Daoy (cell line): ENCODE data around the gene USP22. TPM values are rescaled to one million over a fixed set of nuclear protein-coding genes. Genes with fewer than 3 reads are reported as not detected.
"Not testable (repeated sequence)": the region's sequence is repeated elsewhere in the genome, so short reads cannot be mapped to it uniquely, and the experiment has no call there.

Experiments
- DNase-seq: peaks from one replicate; pipeline ENCODE4 v3.0.0-alpha.2; 2015; ENCODE audit warnings: low read depth
- total RNA-seq: library from RNA; depleted of rRNA; stranded (reverse); fragments of >200 nt; shearing (Covaris generic); gene quantifications from 2 replicates; pipeline ENCODE4 v1.2.3, GENCODE V29; 2014; rRNA removed

Gene USP22
- total RNA-seq, result 98.5 and 116 TPM in 2 replicates

DNA sequence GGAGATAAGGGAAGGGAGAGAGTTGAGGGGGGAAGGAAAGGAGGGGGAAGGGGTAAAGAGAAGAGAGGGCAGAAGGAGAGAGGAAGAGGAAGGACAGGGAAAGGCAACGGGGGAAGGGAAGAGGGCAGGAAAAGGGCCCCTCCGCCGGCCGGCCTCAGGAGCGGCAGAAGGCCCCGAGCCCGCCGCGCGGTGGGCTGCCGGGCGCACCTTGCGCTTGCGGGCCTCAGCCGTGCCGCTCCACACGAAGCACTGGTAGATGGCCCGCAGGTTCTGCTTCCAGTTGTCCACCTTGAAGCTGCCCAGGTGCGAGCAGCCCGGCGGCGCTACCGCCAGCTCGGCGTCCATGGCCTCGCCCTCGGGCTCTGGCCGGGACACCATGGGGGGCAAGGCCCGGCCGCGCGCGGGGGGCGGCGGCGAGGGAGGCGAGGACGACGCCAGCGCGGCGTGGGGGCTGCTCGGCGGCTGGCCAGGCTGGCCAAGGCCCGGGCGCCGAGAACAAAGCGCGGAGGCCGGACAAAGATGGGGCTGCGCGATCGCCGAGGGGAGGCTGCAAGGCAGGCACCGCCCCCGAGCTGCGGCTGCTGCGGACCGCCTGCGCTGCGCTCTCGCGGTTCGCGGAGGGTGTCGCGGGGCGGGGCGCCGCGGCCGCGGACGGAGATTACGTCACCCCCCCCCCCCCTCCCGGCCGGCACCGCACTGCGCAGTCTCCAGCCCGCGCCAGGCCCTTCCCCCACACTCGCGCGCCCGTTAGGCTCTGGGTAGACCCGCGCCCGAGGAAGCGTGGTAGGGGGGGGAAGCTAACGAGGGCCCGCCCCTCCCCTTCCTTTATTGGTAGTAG, at the start of gene USP22:
TSS of gene USP22 (minus strand) at position 554 of the 838 bp plus-strand sequence. CDS start at position 378, 176 bp downstream.
- no peak for DNase-seq

DNA sequence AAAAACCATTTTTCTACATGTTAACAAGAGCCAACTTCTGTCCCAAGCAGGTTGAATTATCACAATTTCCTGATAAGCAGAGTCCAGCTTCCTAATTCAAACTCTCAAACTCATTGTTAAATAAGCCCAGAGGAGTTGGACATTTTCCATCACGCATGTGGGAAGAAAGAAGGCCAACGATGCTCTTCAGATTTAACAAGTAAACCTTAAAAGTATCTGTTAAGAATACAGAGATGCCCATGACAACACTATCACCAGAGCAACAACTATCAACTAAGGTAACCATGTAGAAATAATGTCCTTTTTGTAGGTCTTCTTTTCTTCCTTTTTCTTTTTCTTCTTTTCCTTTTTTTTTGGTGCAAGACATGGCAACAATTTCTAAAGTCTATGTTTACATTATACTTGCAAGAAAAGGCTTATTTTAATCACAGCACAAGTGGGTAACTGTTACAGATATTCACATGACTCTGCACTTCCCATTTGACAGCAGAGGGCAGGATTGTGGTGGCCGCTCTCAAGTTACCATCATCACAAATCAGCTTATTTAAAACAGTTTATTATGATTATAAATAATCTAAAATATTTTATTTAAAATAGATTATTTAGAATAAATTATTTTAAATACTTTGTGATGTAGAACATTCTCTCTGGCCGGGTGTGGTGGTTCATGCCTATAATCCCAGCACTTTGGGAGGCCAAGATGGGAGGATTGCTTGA, 48.2 kb upstream of the USP22 start:
- DNase-seq, result no peak

DNA sequence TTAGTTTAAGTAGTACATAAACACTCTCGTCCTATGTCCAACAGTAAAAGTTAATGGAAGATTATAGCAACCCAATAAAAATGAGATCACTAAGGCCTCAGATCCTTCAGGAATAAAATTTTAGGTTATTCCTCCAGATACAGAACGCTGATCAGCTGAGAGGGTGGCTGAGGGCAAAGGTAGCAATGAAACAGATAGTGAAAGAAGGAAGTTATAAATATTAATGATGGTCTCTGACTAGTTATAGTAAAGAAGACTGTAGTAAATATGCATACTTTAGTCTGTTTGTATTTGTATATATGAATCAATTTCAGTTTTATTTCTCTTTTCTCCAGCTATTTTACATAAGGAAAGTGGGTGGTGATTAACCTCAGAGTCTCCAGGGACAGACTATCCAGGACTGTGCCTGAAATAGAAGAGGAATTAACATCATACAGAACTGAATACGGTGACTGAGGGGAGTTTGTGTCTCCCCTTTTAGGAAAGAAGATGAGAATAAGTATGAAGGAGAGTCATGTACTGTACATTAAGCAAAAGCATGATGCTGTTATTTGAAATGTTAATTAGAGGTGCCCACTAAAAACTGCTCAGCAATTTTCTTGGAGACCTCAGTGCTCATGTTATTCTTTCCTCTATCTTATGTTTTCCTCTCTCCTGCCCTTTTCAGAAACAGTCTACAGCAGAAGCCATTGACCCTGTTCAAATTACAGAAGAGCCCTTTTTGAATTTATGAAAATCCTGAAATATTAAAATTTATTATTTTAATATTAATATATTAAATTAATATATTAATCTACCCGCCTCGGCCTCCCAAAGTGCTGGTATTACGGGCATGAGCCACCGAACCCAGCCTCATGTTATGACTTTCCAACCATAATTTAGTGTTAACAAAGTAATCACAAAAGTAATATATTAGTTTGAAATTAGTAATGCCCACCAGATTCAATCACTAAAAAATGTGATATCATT, 47.4 kb upstream of the USP22 start:
- no peak for DNase-seq

DNA sequence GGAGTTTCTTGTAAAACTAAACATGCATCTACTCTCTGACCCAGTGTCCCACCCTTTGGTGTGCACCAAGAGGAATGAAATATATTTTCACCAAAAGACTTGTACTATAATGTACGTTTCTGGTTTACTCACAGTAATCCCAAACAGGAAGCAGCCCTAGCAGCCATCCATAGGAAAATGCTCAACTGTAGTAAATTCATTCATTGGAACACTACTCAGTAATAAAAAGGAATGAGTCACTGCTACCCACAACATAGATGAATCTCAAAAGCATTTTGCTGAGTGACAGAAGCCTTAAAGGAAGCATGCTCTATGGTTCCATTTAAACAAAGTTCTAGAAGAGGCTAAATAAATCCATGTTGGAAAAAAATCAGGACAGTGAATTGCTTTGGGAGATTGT, 46.3 kb upstream of the USP22 start:
- DNase-seq, result peak; percentile 45

DNA sequence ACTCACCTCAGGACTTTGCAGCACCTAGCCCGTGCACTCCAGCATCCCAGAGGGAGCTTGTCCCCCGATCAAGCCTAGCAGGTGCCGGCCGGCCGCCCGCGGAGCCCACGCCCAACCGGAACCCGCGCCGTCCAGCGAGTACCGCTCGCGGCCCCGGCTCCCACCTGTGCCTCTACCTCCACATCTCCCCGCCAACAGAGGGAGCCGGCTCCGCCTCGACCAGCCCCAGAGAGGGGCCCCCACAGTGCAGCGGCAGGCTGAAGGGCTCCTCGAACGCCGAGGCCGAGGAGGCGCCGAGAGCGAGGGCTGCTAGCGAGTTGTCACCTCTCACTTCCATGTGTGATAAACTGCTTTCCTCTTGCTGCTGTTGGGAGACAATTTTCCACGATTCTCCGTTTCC, 42.9 kb upstream of the USP22 start:
- DNase-seq, result no peak

DNA sequence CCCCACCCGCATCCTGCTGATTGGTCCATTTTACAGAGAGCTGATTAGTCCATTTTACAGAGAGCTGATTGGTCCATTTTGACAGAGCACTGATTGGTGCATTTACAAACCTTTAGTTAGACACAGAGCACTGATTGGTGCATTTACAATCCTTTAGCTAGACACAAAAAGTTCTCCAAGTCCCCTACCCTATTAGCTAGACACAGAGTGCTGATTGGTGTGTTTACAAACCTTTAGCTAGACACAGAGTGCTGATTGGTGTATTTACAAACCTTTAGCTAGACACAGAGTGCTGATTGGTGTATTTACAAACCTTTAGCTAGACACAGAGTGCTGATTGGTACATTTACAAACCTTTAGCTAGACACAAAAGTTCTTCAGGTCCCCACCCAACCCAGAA, 42.5 kb upstream of the USP22 start:
- DNase-seq, result not testable (repeated sequence)

DNA sequence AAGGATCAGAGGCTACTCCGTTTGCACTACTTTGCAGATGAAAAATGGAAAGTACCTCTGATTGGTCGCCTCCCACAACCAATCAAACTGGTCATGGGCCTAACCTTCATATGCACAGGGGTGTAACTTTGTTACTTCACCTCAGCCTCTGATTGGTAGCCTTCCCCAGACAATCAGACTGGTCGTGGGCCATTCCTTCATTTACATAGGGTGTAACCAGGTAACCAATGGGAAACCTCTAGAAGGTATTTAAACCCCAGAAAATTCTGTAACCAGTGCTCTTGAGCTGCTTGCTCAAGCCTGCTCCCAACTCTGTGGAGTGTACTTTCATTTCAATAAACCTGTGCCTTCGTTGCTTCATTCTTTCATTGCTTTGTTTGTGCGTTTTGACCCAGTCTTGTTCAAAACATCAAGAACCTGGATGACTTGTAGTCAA, 39.2 kb upstream of the USP22 start:
- peak; percentile 21 for DNase-seq

DNA sequence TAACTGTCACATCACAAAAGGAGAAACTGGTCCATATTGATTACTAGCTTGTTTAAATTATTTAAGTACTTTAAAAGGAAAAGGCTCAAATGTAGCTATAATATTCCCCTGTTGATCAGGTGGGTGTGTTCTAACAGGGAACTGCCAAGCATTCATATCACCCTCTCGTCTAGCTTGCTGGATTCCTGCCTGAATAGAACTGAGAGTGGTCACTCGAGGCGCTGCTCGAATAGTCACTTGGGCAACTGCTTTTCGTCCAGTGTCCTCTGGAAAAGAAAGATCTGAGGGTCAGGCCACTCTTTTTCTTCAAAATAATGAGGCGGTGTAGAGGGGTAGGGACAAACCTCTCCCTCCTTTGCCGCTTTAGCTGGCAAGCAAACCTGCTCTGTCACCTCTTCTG, 36.4 kb upstream of the USP22 start:
- DNase-seq, result no peak

DNA sequence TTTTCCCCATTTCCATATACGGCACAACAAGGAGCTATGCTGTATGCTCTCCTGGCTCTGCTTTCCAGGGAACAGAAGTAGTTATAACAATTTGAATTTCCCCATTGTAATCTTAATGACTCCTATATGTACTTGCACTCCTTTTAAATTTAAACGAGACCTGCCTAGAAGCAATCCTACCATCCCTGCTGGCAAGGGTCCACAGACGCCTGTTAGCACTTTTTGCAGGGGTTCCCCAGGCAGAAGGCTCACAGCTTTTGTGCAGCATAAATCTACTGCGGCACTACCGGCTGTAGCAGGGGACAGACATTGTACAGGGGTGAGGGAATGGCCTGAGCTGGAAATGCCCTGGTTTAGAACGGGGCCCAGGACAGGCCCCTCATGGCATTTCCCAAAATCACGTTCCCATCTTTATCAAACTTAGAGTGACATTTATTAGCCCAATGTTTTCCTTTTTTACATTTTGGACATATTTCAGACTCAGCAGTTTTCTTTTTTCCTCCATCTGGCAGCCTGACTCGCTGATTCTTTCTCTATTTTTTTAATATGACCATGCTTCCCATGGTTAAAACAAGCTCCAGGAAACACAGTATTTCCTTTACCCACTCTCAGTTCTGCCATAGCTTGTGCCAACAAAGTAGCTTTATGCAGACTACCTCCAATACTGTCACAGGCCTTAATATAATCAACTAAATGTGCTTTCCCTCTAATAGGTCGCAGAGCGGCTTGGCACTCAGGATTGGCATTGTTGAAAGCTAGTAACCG, 35.4 kb upstream of the USP22 start:
- DNase-seq, result no peak

DNA sequence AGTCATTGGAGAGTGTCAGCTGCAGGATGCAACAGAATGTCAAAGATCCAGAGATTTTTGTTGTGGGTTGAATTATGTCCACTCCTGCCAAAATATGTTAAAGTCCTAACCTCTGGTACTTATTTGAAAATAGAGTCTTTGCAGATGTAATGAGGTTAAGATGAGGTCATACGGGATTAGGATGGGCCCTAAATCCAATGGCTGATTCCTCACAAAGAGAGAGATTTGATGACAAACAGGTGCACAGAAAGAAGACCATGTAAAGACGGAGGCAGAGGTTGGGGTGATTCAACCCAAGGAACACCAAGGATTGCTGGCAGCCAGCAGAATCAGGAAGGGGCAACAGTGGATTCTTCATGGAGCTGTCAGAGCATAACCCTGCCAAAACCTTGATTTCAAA, 34.5 kb upstream of the USP22 start:
- DNase-seq, result no peak

DNA sequence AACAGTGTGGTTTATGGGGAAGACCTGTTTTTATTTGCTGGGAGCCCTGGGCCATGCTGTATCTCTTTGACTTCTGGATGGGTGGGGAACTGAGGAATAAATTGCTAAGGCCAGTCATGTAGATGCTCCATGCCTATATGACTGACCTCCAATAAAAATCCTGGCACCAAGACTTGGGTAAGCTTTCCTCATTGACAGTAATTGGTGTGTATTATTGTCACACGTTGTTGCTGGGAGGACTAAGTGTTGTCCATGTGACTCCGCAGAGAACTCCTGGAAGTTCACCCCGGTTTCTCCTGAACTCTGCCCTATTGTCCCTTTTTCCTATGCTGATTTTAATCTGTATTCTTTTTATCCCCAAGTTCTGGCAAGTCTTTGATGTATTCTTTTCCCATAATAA, 33.4 kb upstream of the USP22 start:
- no peak for DNase-seq

DNA sequence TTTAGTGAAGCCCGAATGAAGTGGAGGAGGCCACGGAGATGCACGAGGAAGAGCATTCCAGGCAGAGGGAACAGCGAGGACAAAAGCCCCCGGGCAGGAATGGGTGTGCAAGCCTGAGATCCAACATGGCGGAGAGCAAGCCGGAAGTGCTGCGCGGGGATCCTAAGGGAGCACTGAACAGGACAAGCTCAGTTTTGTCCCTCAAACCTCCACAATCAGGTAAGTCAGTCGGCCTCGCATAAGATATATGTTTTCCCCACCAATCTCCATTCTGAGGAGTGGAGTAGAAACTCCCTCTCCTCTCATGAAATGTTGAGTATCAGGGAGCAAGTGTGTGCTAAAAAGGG, 32.9 kb upstream of the USP22 start:
- DNase-seq, result no peak

DNA sequence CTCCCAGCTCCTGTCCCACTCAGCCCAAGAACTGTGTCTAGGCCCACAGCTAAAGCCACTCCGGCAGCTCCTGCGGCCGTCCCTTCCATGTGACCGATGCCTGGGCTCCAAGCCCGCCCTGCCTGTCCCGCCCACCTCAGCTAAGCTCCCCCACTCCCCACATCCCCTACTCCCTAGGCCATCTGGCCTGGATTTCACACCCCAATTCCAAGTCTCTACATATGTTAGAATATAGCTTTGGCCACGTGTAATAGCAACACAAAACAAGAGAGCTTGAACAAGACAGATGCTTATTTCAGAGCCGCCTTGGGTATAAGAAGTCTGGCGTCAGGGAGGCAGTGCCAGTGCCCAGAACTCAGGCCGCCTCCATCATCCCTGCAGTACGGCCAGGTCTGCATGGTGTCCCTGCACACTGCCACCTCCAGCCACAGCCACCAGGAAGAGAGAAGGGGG, 30.0 kb upstream of the USP22 start:
- DNase-seq, result no peak

DNA sequence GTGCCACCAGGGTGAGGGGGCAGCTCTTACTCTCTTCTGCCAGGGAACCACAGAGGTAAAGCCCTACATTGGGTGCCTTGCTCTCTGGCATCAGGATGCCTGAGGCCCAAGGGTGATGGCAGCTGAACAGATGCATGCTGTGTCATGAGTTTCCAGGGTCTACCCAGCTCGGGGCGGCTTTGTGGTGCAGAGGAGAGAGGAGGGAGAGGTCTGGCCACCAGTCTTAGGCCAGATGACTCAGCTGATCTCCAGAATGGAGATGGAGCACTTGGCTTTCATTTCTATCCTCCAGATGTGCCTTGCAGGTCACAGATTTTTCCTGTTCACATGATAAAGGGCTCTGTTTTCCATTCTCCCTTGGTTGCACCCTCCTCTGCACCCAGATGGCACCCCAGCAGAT, 23.6 kb upstream of the USP22 start:
- DNase-seq, result no peak

DNA sequence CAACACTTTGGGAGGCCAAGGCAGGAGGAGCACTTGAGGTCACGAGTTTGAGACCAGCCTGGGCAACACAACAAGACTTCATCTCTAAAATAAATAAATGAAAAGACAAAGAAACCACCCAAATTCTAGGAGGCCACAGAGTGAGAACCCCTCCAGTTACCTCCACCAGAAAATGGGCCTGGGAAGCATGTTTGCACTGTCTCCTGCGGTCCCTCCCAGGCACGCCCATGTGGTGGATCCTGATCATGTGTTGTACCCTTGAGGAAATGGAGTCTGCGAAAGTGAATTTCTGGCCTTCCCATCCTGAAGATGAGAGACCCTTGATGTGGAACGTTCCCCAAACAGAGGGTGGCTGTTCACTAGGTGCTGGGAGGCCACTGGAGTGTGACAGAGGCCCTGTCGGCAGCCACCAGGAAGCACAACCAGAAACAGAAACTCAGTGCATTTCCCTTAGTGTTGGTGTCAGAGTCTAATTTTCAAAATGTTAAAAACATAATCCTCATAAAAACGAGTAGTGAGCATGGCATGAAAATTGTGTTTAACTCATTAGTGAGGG, 19.2 kb upstream of the USP22 start:
- no peak for DNase-seq

DNA sequence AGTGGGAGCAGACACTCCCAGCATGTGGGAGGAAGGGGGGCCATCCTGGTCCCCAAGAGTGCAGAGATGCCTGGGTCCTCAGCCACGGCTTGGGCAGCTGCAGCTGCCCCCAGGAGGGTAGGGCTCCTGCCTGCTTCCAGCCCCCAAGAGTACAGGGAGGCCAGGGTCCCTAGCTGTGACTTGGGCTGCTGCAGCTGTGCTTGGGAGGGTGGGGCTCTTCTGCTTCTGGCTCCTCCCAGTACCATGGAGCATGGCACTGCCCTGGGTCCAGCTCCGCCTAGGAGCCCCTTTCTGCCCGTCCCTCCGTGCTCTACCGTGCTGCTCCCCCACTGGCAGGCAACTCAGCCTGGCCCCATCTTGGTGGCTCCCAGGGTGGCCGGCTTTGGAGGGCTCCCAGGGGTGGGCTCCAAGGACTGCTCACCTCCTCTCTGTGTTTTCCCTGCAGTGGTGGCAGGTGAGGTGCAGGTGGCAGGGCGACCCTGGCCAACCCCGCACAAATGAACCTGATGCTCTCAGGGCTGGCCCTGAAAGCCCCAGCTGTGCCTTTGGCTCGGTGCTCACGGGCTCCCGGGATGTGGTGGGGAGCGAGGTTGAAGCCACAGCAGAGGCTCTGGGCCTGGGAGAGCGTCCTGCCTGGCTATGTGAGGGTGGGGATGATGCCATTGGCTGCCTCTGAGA, 18.5 kb upstream of the USP22 start:
- DNase-seq, result no peak

DNA sequence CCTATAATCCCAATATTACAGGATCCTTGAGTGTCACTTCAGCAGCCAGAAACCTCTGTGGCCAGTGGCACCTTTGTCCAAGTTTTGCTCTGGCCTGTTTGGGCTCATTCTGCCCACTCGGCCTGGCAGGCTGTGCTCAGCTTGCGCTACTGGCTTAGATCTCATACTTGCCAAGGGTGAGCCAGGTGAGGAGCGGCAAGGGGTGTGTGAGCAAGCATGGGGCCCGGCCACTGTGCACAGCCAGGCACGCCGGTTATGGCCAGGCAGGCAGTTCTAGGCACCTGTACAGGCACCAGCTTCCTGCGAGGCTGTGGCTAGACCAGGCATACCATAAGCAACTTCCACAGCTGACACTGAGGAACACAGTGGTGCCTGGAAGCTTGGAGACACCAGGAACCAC, 16.9 kb upstream of the USP22 start:
- no peak for DNase-seq

DNA sequence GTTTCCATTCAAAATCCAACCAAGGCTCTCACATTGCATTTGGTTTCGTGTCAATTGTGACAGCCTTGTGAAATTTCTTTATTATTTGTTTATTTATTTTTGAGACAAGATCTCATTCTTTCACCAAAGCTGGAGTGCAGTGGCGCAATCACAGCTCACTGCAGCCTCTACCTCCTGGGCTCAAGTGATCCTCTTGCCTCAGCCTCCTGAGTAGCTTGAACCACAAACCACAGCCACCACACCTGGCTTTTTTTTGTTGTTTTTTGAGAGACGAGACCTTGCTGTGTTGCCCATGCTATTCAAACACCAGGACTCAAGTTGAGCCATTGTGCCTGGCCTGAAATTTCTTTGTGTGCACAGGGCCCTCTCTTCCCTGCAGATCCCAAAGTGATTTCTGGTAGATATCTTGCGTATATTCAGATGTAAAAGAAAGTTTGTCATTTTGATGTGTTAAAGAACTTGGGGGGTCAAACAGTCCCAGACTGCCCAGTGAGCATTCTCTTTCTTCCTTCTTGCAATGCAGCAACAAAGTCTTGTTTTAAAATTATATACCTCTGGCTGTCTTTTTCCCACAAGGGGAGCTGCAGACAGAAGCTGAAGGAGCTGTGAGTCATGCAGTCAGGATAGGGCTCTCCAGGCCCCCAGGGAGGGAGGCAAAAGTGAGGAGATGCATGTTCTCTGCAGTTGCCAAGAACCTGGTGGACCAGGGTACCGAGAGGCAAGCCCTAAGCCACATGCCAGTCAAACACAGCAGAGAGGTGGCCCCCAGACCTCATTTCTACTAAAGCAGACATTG, 15.5 kb upstream of the USP22 start:
- peak; percentile 69 for DNase-seq

DNA sequence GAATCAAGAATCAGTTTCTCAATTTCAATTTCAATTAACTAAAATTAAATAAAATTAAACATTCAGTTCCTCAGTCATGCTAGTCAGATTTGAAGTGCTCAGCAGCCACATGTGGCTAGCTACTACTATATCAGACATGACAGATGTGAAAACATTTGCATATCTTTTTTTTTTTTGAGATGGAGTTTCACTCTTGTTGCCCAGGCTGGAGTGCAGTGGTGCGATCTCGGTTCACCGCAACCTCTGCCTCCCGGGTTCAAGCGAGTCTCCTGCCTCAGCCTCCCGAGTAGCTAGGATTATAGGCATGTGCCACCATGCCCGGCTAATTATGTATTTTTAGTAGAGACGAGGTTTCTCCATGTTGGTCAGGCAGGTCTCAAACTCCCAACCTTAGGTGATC, 10.2 kb upstream of the USP22 start:
- not testable (repeated sequence) for DNase-seq
